Smooth muscle cell (in vitro differentiated cells): Measurements from ENCODE around the gene DDX1. TPM values are rescaled to one million over a fixed set of nuclear protein-coding genes. Genes with fewer than 3 reads are reported as not detected.

Experiments used
- DNase-seq: peaks from one replicate; lab custom pipeline; 2025; ENCODE audit not compliant: unreplicated experiment; lab: John Stamatoyannopoulos, UW
- H2AFZ ChIP-seq: fragments of 200-600 bp; sonication (generic); 2 replicates; pipeline ENCODE4 v1.6.0; 2016; ENCODE audit warnings: antibody characterized with exemption, low read depth, mild to moderate bottlenecking
- H3F3A ChIP-seq: fragments of 200-600 bp; sonication (generic); 2 replicates; pipeline ENCODE4 v1.6.0; 2017; ENCODE audit warnings: antibody characterized with exemption, low read depth
- H3K27ac ChIP-seq: fragments of 200-600 bp; sonication (generic); 2 replicates; pipeline ENCODE4 v1.5.1; 2016; ENCODE audit warnings: low read depth, mild to moderate bottlenecking
- H3K27me3 ChIP-seq: fragments of 200-600 bp; sonication (generic); 2 replicates; pipeline ENCODE4 v1.6.1; 2016; ENCODE audit warnings: low read depth, mild to moderate bottlenecking
- H3K36me3 ChIP-seq: fragments of 200-600 bp; sonication (generic); 2 replicates; pipeline ENCODE4 v1.5.1; 2016; ENCODE audit warnings: low read depth
- H3K4me1 ChIP-seq: fragments of 200-600 bp; sonication (generic); 2 replicates; pipeline ENCODE4 v1.5.1; 2016; ENCODE audit warnings: low read depth
- H3K4me2 ChIP-seq: fragments of 200-600 bp; sonication (generic); 2 replicates; pipeline ENCODE4 v1.6.0; 2016; ENCODE audit warnings: mild to moderate bottlenecking
- H3K4me3 ChIP-seq: fragments of 200-600 bp; sonication (generic); 2 replicates; pipeline ENCODE4 v1.5.1; 2016; ENCODE audit warnings: mild to moderate bottlenecking
- H3K79me2 ChIP-seq: fragments of 200-600 bp; sonication (generic); 2 replicates; pipeline ENCODE4 v1.6.0; 2016; ENCODE audit warnings: low read depth, mild to moderate bottlenecking
- H3K9ac ChIP-seq: fragments of 200-600 bp; sonication (generic); 2 replicates; pipeline ENCODE4 v1.6.0; 2016; ENCODE audit warnings: low read depth
- H3K9me3 ChIP-seq: fragments of 200-600 bp; sonication (generic); replicated peaks from 2 replicates; pipeline ENCODE4 v1.5.1; 2016; ENCODE audit warnings: low read depth
- H4K20me1 ChIP-seq: fragments of 200-600 bp; sonication (generic); 2 replicates; pipeline ENCODE4 v1.6.0; 2016; ENCODE audit warnings: low read depth
- WGBS: methylation state at CpG from one replicate; pipeline ENCODE4 v1.1.7; 2016; ENCODE audit warnings: low lambda C conversion rate; 5-methylcytosine and 5-hydroxymethylcytosine counted together
- polyA plus RNA-seq: library from polyadenylated mRNA; unstranded; fragments of >200 nt; fragmentation: Nextera tagmentation; extraction: Ambion mirVana; gene quantifications from 2 replicates; pipeline ENCODE4 v1.2.1, GENCODE V29; 2016
- total RNA-seq: library from RNA; depleted of rRNA; stranded (reverse); fragments of >200 nt; gene quantifications from 2 replicates; pipeline ENCODE4 v1.2.3, GENCODE V29; 2014
- TF ChIP-seq, protein P1 (sequence below): fragments of 200-600 bp; sonication (generic); IDR thresholded peaks from 2 replicates; pipeline ENCODE4 v1.5.1; 2017; ENCODE audit warnings: borderline replicate concordance, mild to moderate bottlenecking, antibody characterized with exemption; ENCODE audit not compliant: insufficient read depth, poor library complexity, severe bottlenecking

Gene DDX1
- total and polyA plus RNA-seq, 2 experiments from 2014 or later, result 71.3 to 78.7 TPM

DNA sequence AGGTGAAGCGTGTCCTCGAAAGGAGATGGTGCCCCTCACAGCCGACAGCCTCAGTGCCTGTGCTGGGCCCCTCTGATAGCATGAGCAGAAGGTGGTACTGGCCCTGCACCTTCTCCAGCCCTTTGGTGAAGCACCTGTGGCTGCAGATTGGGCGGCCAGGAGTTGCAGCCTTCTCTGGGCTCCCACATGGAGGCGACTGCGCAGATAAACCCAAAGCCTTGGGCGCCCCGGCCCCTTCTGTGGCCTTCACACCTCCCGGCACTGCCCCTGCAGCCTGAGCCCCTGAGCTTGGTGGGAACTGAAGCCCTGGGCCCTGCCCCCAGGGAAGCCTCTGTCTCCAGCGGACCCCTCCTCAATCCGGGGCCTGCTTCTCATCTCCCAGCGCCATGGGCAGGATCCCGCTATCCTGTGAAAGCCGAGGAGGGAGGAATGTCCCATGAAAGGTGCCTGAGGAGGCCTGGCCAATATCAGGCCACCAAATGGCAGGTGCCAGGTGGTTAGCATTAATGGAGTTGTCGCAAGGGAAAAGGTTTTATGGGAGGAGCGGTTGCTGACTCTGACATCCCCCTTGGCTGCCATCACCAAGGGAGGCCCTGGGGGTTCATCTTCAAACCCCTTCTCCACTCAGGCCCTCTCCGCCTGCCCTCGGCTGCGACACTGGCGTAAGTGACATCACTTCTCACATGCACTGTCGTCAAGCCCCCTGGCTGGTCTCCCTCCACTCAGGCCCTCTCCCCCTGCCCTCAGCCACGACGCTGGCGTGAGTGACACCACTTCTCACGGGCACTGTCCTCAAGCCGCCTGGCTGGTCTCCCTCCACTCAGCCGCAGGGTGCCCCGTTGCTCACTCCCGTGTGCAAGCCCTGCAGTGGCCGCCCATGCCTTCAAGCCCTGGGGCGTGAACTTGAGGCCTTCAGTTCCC is 62.4 kb downstream of the DDX1 start:
- H3K4me3 ChIP-seq, result no peak overlapping the region
- H3K4me2 ChIP-seq, result no peak overlapping the region
- DNase-seq, result no peak
- WGBS, result 81% methylated on average over 31 of the region's 31 CpGs
- no peaks in the 10 kb centered on the region for H3K4me1 ChIP-seq
- H3K79me2 ChIP-seq, result no peaks in the 10 kb centered on the region
- no peak overlapping the region for H2AFZ ChIP-seq
- no peaks in the 10 kb centered on the region for H3F3A ChIP-seq
- no peak overlapping the region for H3K27ac ChIP-seq
- H3K9ac ChIP-seq, result no peak overlapping the region
- TF ChIP-seq, protein P1, sequence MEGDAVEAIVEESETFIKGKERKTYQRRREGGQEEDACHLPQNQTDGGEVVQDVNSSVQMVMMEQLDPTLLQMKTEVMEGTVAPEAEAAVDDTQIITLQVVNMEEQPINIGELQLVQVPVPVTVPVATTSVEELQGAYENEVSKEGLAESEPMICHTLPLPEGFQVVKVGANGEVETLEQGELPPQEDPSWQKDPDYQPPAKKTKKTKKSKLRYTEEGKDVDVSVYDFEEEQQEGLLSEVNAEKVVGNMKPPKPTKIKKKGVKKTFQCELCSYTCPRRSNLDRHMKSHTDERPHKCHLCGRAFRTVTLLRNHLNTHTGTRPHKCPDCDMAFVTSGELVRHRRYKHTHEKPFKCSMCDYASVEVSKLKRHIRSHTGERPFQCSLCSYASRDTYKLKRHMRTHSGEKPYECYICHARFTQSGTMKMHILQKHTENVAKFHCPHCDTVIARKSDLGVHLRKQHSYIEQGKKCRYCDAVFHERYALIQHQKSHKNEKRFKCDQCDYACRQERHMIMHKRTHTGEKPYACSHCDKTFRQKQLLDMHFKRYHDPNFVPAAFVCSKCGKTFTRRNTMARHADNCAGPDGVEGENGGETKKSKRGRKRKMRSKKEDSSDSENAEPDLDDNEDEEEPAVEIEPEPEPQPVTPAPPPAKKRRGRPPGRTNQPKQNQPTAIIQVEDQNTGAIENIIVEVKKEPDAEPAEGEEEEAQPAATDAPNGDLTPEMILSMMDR, result no peak
- no peaks in the 10 kb centered on the region for H4K20me1 ChIP-seq
- H3K27me3 ChIP-seq, result peaks cover 14% of the 10 kb centered on the region
- H3K9me3 ChIP-seq, result no peaks in the 10 kb centered on the region
- H3K36me3 ChIP-seq, result no peaks in the 10 kb centered on the region

DNA sequence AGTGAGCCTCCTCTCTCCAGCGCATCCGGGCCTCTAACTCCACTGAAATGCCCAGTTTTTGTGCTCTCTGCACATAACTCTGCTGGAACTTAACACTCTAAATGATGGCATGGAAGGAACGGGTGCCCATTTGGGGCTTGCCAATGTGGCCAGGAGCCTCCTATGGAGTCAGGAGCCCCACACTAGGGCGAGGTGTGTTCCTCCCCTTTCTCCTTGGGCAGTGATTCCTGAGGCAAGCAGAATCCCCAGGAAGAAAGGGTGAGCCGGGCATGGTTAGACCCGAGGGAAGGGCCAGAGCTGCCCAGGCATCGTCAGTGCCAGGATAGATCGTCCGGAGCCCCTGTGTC is 63.0 kb downstream of the DDX1 start:
- 96% methylated on average over 9 of the region's 9 CpGs for WGBS
- Histone ChIP-seq H3K9me3 (no peaks in the 10 kb centered on the region), H3K79me2 (no peaks in the 10 kb centered on the region), H3F3A (no peaks in the 10 kb centered on the region), H2AFZ (no peak overlapping the region), H3K27ac (no peak overlapping the region), H3K4me2 (no peak overlapping the region), H3K36me3 (no peaks in the 10 kb centered on the region), H4K20me1 (no peaks in the 10 kb centered on the region), H3K4me3 (no peak overlapping the region), H3K4me1 (no peaks in the 10 kb centered on the region), H3K27me3 (peaks cover 14% of the 10 kb centered on the region), H3K9ac (no peak overlapping the region)
- no peak for DNase-seq
- TF ChIP-seq, protein P1, result no peak

DNA sequence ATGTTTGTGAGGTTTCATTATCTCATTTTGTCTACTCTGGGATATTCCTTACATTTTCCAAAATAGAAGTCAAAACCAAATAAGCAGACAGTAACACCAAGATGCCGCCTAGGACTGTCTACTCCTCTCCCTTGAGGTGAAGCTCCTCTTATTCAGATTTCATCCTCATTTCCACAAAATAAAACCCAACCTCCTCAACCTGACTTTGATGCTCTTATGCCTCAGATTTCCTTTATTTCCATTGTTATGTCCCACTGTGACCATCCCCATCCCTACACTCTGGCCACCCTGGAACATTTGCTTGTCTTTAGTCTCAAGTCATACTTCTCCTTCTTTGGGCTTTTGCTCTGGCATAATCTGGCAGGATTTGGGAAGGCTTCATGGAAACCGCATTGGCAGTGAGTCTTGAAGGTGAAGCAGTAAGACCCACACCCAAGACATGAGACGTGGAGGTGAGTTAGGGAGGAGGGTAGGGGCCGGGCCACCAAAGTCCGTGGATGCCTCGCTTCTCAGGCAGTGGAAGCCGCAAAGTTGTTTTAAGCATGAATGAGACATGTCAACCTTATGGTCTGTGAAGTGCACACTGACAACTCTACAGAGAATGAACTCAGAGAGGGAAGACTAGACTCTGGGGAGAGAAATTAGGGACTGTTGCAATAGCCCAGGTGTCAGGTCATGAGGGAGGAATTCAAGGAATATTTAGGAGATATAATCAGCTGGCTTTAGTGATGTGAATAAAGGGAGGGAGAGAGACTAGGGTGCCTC is 63.6 kb downstream of the DDX1 start:
- no peaks in the 10 kb centered on the region for H3K79me2 ChIP-seq
- H3K36me3 ChIP-seq, result no peaks in the 10 kb centered on the region
- H3K4me1 ChIP-seq, result no peaks in the 10 kb centered on the region
- peaks cover 7% of the 10 kb centered on the region for H3K27me3 ChIP-seq
- DNase-seq, result no peak
- 95% methylated on average over 7 of the region's 7 CpGs for WGBS
- H2AFZ ChIP-seq, result no peak overlapping the region
- no peak overlapping the region for H3K9ac ChIP-seq
- H3K9me3 ChIP-seq, result no peaks in the 10 kb centered on the region
- no peak overlapping the region for H3K4me3 ChIP-seq
- H4K20me1 ChIP-seq, result no peaks in the 10 kb centered on the region
- no peak overlapping the region for H3K27ac ChIP-seq
- no peak overlapping the region for H3K4me2 ChIP-seq
- TF ChIP-seq, protein P1, result no peak
- no peaks in the 10 kb centered on the region for H3F3A ChIP-seq
